GM12875 (cell line): ENCODE measurements around the gene KPNA3.

ENCODE experiments used
- H3K4me3 ChIP-seq: one replicate; pipeline ENCODE4 v1.5.1; 2011; ENCODE audit warnings: low read depth, low read length, control low read depth
- TF ChIP-seq, protein P1 (sequence below): IDR thresholded peaks from 2 replicates; pipeline ENCODE4 v1.5.1; 2011; ENCODE audit warnings: low read depth, mild to moderate bottlenecking, control low read depth, inconsistent platforms, low read length, moderate library complexity, borderline replicate concordance; ENCODE audit not compliant: insufficient read depth

Gene KPNA3

DNA sequence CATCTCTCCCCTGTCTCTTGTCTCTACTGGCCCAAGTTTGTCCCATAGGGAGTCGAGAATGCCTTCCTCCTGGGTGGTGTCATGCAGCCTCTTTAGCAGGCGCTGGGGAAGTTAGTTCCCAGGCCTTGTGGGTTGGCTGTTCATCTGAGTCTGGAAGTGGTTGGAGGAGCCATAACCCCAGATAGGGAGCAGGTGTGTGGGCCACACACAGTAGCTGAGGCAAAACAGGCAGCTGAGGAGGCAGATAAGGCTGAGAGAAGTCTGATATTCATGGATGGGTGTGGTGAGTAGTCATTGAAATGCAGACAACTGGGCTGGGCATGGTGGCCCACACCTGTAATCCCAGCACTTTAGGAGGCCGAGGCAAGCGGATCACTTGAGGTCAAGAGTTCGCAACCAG lies 40.9 kb upstream of the KPNA3 start:
- TF ChIP-seq, protein P1, sequence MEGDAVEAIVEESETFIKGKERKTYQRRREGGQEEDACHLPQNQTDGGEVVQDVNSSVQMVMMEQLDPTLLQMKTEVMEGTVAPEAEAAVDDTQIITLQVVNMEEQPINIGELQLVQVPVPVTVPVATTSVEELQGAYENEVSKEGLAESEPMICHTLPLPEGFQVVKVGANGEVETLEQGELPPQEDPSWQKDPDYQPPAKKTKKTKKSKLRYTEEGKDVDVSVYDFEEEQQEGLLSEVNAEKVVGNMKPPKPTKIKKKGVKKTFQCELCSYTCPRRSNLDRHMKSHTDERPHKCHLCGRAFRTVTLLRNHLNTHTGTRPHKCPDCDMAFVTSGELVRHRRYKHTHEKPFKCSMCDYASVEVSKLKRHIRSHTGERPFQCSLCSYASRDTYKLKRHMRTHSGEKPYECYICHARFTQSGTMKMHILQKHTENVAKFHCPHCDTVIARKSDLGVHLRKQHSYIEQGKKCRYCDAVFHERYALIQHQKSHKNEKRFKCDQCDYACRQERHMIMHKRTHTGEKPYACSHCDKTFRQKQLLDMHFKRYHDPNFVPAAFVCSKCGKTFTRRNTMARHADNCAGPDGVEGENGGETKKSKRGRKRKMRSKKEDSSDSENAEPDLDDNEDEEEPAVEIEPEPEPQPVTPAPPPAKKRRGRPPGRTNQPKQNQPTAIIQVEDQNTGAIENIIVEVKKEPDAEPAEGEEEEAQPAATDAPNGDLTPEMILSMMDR, result no peak
- no peak overlapping the region for H3K4me3 ChIP-seq

DNA sequence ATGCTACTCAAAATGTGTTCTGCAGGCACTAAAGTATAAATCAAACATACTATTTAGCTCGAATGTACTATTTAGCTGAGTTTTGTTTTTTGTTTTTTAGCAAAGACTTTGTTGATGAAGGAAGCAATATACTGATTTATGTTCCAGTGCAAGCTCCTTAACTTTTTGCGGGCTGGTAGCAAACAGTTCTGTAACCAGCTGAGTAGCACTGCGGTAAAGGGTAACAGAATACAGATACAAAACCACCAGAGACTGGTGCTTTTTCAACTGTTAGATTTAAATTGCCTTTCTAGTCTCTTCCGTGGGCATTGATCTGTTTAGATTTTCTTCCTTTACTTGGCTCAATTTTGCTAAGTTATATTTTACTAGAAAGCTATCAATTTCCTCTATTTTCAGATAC lies 39.0 kb upstream of the KPNA3 start:
- no peak overlapping the region for H3K4me3 ChIP-seq
- TF ChIP-seq, protein P1, result no peak

DNA sequence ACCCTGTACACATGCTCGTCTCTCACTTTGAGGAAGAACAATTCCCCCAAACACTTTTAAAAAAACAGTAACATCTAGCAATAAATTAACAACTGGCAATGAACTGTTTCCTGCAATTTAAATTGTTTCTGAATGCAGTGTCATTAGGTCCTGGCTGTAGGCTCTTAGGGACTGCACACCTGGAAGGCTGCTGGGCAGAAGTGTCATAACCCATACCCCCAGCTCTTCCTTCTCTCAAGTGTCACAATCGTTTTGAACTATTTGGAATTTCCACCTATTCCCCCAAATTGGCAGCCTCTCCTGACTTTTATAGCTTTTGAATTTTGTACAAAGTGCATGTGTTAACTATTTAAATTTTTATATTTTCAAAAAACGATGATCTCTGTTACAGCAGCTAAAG lies 38.2 kb upstream of the KPNA3 start:
- TF ChIP-seq, protein P1, result no peak
- H3K4me3 ChIP-seq, result no peak overlapping the region

DNA sequence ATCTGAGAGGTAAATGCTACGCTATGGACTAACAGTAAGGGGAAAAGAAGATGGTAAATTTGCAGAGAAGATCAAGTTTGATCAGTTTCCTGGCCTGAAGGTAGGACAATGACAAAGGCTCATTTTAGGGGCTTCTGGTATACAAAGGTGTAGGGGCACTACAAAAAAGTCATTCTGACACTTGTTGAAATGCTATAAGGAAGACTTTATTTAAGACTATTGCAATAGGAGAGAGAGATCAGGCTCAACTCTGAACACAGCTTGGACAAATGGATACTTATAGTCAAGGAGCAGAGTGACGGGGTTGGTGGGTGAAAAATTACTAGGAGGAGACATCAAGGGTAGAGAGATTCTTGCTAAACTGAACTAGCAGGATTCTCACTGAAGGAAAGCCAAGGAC lies 37.2 kb upstream of the KPNA3 start:
- no peak overlapping the region for H3K4me3 ChIP-seq
- TF ChIP-seq, protein P1, result no peak

DNA sequence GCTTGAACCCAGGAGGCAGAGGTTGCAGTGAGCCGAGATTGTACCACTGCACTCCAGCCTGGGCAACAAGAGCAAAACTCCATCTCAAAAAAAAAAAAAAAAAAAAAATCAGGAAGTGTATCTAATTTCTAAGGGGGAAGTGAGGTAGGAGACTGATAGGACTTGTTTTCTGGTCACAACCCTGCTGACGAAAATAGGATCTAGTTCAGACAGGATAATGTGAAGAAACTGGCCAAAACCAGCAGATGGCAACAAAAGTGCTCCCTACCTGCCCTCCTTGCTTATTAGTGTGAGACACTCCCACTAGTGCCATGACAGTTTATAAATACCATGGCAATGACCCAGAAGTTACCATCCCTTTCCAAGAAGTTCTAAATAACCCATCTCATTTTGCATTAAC lies 36.0 kb upstream of the KPNA3 start:
- TF ChIP-seq, protein P1, result no peak
- H3K4me3 ChIP-seq, result no peak overlapping the region

DNA sequence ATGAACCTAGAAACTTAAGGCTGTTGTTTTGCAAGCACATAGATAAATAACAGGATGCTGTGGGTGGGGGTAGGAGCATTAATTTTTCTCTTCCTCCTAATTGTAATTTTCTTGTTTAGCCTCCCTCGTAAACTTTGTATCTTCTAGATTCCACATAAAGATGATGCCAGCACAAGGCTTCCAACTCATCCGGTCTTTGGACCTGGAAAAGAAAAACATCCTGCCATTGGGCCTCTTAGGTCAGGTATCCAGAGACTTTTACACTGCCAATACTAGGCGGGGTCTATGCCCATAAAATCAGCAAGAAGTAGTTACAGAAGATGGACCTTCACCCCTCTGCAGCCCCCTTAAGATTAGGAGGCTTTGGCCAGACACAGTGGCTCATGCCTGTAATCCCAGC lies 35.4 kb upstream of the KPNA3 start:
- TF ChIP-seq, protein P1, result no peak
- H3K4me3 ChIP-seq, result no peak overlapping the region

DNA sequence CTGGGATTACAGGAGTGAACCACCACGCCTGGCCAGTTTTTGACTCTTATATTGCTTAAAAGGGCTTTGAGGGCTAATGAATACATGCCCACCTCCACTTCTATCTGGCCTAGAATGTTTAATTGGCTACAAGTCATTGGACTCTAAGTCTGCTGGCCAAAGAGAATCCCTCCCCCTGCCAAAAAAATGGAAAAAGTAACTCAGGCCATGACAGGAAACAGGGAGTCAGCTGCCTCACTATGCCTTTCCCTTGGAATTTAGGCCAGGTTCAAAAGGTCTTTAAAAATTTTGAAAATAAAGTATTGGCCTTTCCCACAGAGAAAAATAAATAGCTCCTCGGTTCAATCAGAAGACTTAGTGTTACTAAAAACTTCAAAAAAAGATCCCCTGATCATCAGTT lies 34.9 kb upstream of the KPNA3 start:
- TF ChIP-seq, protein P1, result no peak
- no peak overlapping the region for H3K4me3 ChIP-seq
